ENCODE results near the gene PIGN. TPM values are rescaled to one million over a fixed set of nuclear protein-coding genes. Genes with fewer than 3 reads are reported as not detected.

The PIGN gene
- total and polyA plus RNA-seq, 2 of the 8 experiments (the other 6 are each of a cell fraction or from before 2014, with no cell fraction given): 20.9 to 26.3 TPM

DNA sequence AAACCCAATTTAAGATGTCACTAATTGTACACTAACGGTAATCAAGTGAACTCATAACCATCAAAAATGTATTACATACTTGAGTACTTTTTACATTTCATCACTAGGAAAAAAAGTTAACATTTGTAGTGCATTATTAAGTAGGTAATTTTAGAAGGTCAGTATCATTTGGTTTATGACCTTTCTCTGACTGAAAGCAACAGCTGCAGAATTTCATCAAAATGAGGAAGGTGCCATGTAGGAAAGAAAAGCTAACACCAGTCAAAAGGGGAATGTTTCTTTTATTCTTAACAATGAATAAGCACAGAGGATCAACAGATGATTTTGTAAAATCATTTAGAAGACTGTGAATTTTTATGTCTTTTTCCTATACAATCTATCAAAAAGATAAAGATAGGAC, 79.0 kb downstream of the PIGN start (continued):
- TF ChIP-seq POU5F1 (IDR thresholded peaks at IDR 0.05; ENCODE audit: low read depth, low read length): no peak
- no peak for TF ChIP-seq FOSL1 (IDR thresholded peaks at IDR 0.05; ENCODE audit: insufficient read depth, low read depth, low read length)
- TF ChIP-seq, protein P1, sequence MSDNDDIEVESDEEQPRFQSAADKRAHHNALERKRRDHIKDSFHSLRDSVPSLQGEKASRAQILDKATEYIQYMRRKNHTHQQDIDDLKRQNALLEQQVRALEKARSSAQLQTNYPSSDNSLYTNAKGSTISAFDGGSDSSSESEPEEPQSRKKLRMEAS (IDR thresholded peaks at IDR 0.05): no peak
- TF ChIP-seq, protein P2, sequence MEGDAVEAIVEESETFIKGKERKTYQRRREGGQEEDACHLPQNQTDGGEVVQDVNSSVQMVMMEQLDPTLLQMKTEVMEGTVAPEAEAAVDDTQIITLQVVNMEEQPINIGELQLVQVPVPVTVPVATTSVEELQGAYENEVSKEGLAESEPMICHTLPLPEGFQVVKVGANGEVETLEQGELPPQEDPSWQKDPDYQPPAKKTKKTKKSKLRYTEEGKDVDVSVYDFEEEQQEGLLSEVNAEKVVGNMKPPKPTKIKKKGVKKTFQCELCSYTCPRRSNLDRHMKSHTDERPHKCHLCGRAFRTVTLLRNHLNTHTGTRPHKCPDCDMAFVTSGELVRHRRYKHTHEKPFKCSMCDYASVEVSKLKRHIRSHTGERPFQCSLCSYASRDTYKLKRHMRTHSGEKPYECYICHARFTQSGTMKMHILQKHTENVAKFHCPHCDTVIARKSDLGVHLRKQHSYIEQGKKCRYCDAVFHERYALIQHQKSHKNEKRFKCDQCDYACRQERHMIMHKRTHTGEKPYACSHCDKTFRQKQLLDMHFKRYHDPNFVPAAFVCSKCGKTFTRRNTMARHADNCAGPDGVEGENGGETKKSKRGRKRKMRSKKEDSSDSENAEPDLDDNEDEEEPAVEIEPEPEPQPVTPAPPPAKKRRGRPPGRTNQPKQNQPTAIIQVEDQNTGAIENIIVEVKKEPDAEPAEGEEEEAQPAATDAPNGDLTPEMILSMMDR (IDR thresholded peaks at IDR 0.05; ENCODE audit: control extremely low read depth in 1 of 3, insufficient read depth in 1 of 3, low read depth in 1 of 3, low read length in 3 of 3): no peak
- no peak for TF ChIP-seq TCF12 (IDR thresholded peaks at IDR 0.05; ENCODE audit: low read depth, low read length)

All from H1 (cell line).